Measurements from ENCODE around the gene GPANK1. TPM values are rescaled to one million over a fixed set of nuclear protein-coding genes. Genes with fewer than 3 reads are reported as not detected.

The GPANK1 gene
- total RNA-seq, 1 donor: 19.9 TPM

GRCh38 chr6:31676322-31676903 is 11.6 kb upstream of the GPANK1 start:
- DNase-seq (ENCODE audit: low read depth): no peak
- no peak for TF ChIP-seq CTCF (IDR thresholded peaks at IDR 0.05; ENCODE audit: insufficient read depth, low read length)
- no peak overlapping the region for H3K4me3 ChIP-seq (ENCODE audit: low read depth, low read length)

GRCh38 chr6:31669676-31670075 is 4.9 kb upstream of the GPANK1 start, which contains the start of gene LY6G5B:
Gene LY6G5B, plus strand, starts transcription at chr6:31669976. Its CDS starts 975 bp downstream, at chr6:31670951.
- no peak for DNase-seq (ENCODE audit: low read depth)
- no peak for TF ChIP-seq CTCF (IDR thresholded peaks at IDR 0.05; ENCODE audit: insufficient read depth, low read length)
- no peak within 1 kb of the TSS for H3K4me3 ChIP-seq (ENCODE audit: low read depth, low read length)

- peak overlapping the region; percentile 94 for H3K4me3 ChIP-seq (ENCODE audit: low read depth, low read length)
- no peak for TF ChIP-seq CTCF (IDR thresholded peaks at IDR 0.05; ENCODE audit: insufficient read depth, low read length)
- DNase-seq (ENCODE audit: low read depth): no peak
Measured at GRCh38 chr6:31666337-31666965, 1.7 kb upstream of the GPANK1 start.

- peak; percentile 96 for DNase-seq (ENCODE audit: low read depth)
- H3K4me3 ChIP-seq (ENCODE audit: low read depth, low read length): peak within 1 kb of the TSS; percentile 94
- no peak for TF ChIP-seq CTCF (IDR thresholded peaks at IDR 0.05; ENCODE audit: insufficient read depth, low read length)
Measured at GRCh38 chr6:31665501-31666336, 922 bp upstream of the GPANK1 start, which contains the start of gene CSNK2B. Gene CSNK2B, plus strand, starts transcription at chr6:31666080. Its CDS starts 752 bp downstream, at chr6:31666832.

- peak; percentile 71 for DNase-seq (ENCODE audit: low read depth)
- H3K4me3 ChIP-seq (ENCODE audit: low read depth, low read length): peak overlapping the region; percentile 94
- TF ChIP-seq CTCF (IDR thresholded peaks at IDR 0.05; ENCODE audit: insufficient read depth, low read length): no peak
Measured at GRCh38 chr6:31663961-31664789, 622 bp downstream of the GPANK1 start.

Measured in fibroblast of the aortic adventitia (primary cell).